Psoas muscle (tissue), 8 donors: ENCODE measurements around the gene DDX23. TPM values are rescaled to one million over a fixed set of nuclear protein-coding genes. Genes with fewer than 3 reads are reported as not detected.
"Not testable (repeated sequence)": the region's sequence is repeated elsewhere in the genome, so short reads cannot be mapped to it uniquely, and the experiment has no call there.

Experiments used
- ATAC-seq, 4 donors: fragments of 200-7000 bp; cut with Tn5 transposase; one replicate each; pipeline ENCODE4 v1.9.1; 2020; ENCODE audit warnings: moderate library complexity in 3 of 4, mild to moderate bottlenecking in 2 of 4
- DNase-seq, 2 donors: peaks; one replicate each; pipeline ENCODE4 v3.0.0-alpha.2; 2020
- H3K27ac ChIP-seq: fragments of 200-600 bp; one replicate; pipeline ENCODE4 v1.8.0; 2022
- H3K27me3 ChIP-seq, 3 donors: fragments of 200-600 bp in 1 of 3; one replicate each; pipeline versions ENCODE4 v1.6.1 to v1.8.0; 2013 to 2022; ENCODE audit warnings: low read length in 2 of 3, mild to moderate bottlenecking in 2 of 3, moderate library complexity in 1 of 3; ENCODE audit not compliant: insufficient read depth in 3 of 3
- H3K36me3 ChIP-seq, 2 donors: fragments of 200-600 bp in 1 of 2; one replicate each; pipeline versions ENCODE4 v1.6.1 to v1.8.0; 2013 to 2022; ENCODE audit warnings: low read depth in 1 of 2, mild to moderate bottlenecking in 1 of 2, moderate library complexity in 1 of 2; ENCODE audit not compliant: insufficient read depth in 1 of 2
- H3K4me1 ChIP-seq: fragments of 200-600 bp; one replicate; pipeline ENCODE4 v1.8.0; 2022
- H3K4me3 ChIP-seq: fragments of 200-600 bp; one replicate; pipeline ENCODE4 v1.8.0; 2022; ENCODE audit warnings: mild to moderate bottlenecking
- H3K9me3 ChIP-seq: fragments of 200-600 bp; one replicate; pipeline ENCODE4 v1.8.0; 2022
- WGBS, 3 donors: extraction: QIAGEN DNeasy Blood & Tissue Kit; methylation state at CpG; one replicate each; pipeline versions ENCODE4 v1.1.6 to v1.1.7; 2013; 5-methylcytosine and 5-hydroxymethylcytosine counted together
- intact Hi-C, 2 donors: fragments of 100-400 bp; cut with DNase I; formaldehyde crosslinking; loops; one replicate each; pipeline versions ENCODE4 v1.11.0 to v1.14.2; 2022
- polyA plus RNA-seq, 3 donors: library from polyadenylated mRNA; stranded (reverse); fragments of 200-250 nt; gene quantifications; one replicate each; pipeline ENCODE4 v1.2.3, GENCODE V29; 2013
- total RNA-seq, 4 donors: library from RNA; stranded (reverse); fragmentation: NEBNext Ultra II Directional in 2 of 4; extraction: Animal tissue kit (Norgen Biotek cat#: 25700) in 2 of 4; gene quantifications; one replicate each; pipeline versions ENCODE4 v1.2.1 to v1.2.4, GENCODE V29; 2021 to 2023
- TF ChIP-seq, protein P1 (sequence below): fragments of 200-600 bp; IDR thresholded peaks from one replicate; pipeline ENCODE4 v1.8.0; 2022; ENCODE audit warnings: antibody characterized with exemption
- donor health status: healthy with polysubstance abuse.
- donor health status: DM: no; HTN: no; CAD: no; lungs with moderate emphysema.
- donor health status: Bipolar disorder and iron deficiency.
- donor health status: healthy.
- donor health status: DM: yes; HTN: yes; CAD: no.
- donor health status: DM: no; HTN: no; CAD: no.
- donor health status: DM: no; HTN: no; CAD: no.
- donor health status: DM: yes; HTN: yes; CAD: no.

Gene DDX23
- total and polyA plus RNA-seq, 7 donors = 38.5 to 92.8 (median 62.3) TPM

DNA sequence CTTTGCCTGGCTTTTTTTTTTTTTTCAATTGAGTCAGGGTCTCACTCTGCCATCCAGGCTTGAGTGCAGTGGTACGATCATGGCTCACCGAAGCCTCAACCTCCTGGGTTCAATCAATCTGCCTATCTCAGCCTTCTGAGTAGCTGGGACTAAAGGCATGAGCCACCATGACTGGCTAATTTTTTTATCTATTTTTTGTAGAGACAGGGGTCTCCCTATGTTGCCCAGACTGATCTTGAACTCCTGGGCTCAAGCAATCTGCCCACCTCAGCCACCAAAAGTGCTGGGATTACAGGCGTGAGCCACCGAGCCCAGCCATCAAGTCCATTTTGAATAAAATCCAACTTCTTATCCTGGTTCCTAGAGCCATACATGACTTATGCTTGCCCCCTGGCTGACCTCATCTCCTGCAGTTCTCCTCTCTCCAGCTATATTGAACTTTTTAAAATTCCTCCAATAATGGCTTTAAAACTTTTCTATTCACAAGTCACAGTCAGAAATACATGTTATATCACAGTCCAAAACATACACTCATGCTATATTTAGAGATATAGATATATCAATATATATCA is 24.1 kb upstream of the DDX23 start:
- H3K27ac ChIP-seq = no peak overlapping the region
- H3K27me3 ChIP-seq = peaks cover 0 to 7% (median 0%) of the 10 kb centered on the region in 3 donors
- H3K4me3 ChIP-seq = no peak overlapping the region
- DNase-seq (no peak), ATAC-seq (no peak)
- no peaks in the 10 kb centered on the region for H3K4me1 ChIP-seq
- no peaks in the 10 kb centered on the region for H3K9me3 ChIP-seq
- 46 to 72% (median 67%) methylated on average over 4 of the region's 4 CpGs for WGBS, 3 donors
- intact Hi-C loops = no loop called here
- no peaks in the 10 kb centered on the region for H3K36me3 ChIP-seq
- TF ChIP-seq, protein P1, sequence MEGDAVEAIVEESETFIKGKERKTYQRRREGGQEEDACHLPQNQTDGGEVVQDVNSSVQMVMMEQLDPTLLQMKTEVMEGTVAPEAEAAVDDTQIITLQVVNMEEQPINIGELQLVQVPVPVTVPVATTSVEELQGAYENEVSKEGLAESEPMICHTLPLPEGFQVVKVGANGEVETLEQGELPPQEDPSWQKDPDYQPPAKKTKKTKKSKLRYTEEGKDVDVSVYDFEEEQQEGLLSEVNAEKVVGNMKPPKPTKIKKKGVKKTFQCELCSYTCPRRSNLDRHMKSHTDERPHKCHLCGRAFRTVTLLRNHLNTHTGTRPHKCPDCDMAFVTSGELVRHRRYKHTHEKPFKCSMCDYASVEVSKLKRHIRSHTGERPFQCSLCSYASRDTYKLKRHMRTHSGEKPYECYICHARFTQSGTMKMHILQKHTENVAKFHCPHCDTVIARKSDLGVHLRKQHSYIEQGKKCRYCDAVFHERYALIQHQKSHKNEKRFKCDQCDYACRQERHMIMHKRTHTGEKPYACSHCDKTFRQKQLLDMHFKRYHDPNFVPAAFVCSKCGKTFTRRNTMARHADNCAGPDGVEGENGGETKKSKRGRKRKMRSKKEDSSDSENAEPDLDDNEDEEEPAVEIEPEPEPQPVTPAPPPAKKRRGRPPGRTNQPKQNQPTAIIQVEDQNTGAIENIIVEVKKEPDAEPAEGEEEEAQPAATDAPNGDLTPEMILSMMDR = no peak

DNA sequence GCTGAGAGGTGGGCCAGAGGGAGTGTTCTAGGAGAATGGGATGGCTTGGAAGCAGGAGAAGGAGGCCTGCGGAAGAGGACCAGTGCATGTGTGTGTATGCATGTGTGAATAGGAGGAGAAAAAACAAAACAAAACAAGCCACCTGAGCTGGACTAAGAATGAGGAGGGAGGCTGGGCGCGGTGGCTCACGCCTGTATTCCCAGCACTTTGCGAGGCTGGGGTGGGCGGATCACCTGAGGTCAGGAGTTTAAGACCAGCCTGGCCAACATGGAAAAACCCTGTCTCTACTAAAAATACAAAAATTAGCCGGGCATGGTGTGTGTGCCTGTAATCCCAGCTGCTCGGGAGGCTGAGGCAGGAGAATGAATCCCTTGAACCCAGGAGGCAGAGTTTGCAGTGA is 21.6 kb upstream of the DDX23 start:
- 87 to 90% (median 89%) methylated on average over 8 of the region's 8 CpGs for WGBS, 3 donors
- ATAC-seq, H3K36me3 ChIP-seq, H3K27me3 ChIP-seq, H3K4me1 ChIP-seq, H3K27ac ChIP-seq, intact Hi-C loops, H3K4me3 ChIP-seq, H3K9me3 ChIP-seq, DNase-seq: not testable (repeated sequence)

DNA sequence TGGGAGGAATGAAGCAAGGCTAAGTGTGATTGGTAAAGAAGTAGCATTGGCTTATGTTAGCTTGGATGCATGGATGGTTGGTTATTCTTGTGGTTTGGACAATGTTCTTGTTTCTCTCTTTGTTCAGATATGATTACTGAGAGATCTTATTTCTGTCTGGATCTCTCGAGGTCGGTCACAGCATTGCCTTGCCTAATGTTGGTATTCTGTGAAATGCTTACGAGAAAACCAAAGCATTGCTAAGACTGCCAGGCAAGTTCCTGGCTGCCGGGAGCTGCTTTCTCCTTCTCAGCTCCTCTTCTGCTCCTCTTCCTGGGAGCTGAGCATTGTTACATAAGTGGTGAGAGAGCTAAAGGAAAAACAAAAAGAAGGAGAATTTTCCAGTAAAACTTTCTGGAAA is 21.1 kb upstream of the DDX23 start:
- DNase-seq = no peak
- WGBS, 3 donors = 61 to 69% (median 65%) methylated on average over 4 of the region's 4 CpGs
- TF ChIP-seq, protein P1 = no peak
- H3K4me3 ChIP-seq = no peak overlapping the region
- no peak for ATAC-seq
- intact Hi-C loops = no loop called here
- no peaks in the 10 kb centered on the region for H3K36me3 ChIP-seq
- no peak overlapping the region for H3K27ac ChIP-seq
- no peaks in the 10 kb centered on the region for H3K9me3 ChIP-seq
- H3K27me3 ChIP-seq = no peaks in the 10 kb centered on the region
- no peaks in the 10 kb centered on the region for H3K4me1 ChIP-seq

DNA sequence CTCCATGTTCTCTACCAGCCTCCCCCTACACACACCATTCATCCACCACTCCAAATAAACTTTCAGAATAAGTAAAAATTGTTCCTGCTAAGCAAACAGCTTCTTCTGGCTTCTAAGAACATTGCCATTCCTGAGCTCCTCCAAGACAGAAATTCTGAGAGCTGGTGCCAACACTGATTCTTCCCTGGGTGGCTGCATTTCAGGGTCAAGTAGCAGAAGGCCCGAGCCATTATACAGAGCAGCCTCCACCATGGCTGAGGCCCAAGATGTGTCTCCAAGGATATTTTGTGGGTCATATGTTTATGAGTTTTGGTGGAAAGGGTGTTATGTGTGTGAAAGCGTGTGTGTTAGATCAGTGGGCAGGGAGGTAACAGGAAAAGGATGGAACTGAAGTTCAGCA is 17.2 kb upstream of the DDX23 start:
- H3K4me1 ChIP-seq = peaks cover 4% of the 10 kb centered on the region
- no peak overlapping the region for H3K4me3 ChIP-seq
- H3K27me3 ChIP-seq = peaks cover 0 to 5% (median 2%) of the 10 kb centered on the region in 3 donors
- TF ChIP-seq, protein P1 = no peak
- no peaks in the 10 kb centered on the region for H3K36me3 ChIP-seq
- WGBS, 3 donors = 75 to 79% (median 75%) methylated on average over 2 of the region's 2 CpGs
- no peaks in the 10 kb centered on the region for H3K9me3 ChIP-seq
- no peak for DNase-seq
- H3K27ac ChIP-seq = no peak overlapping the region
- ATAC-seq = no peak
- intact Hi-C loops = no loop called here

DNA sequence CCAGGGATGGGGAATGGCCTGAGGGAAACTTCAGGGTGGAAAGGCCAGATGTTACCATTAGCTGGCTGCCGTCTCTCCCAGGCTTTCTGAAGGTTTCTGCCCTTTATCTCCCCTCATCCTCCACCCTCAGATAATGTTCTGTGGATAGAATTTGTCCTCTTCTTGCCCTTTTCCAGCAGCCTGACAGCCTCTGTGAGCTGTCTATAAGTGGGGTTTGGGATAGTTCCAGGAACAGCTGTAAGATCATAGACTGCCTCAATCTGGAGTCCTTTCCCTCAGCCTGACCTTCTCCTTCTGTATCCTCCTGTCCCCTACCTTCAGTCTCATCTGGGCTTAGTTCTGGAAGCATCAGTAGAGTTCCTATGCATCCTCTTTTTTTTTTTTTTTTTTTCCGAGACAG is 16.5 kb upstream of the DDX23 start:
- intact Hi-C loops = no loop called here
- Histone ChIP-seq H3K36me3 (no peaks in the 10 kb centered on the region), H3K27ac (no peak overlapping the region), H3K27me3 (peaks cover 0 to 5% (median 3%) of the 10 kb centered on the region in 3 donors), H3K4me3 (no peak overlapping the region), H3K9me3 (no peaks in the 10 kb centered on the region), H3K4me1 (peaks cover 4% of the 10 kb centered on the region)
- DNase-seq (no peak), ATAC-seq (no peak)
- 74 to 85% (median 82%) methylated on average over 2 of the region's 2 CpGs for WGBS, 3 donors
- TF ChIP-seq, protein P1 = no peak
